ENCODE results near the gene KRTAP10-5.
"Not testable (repeated sequence)": the region's sequence is repeated elsewhere in the genome, so short reads cannot be mapped to it uniquely, and the experiment has no call there.

KRTAP10-5 gene

DNA sequence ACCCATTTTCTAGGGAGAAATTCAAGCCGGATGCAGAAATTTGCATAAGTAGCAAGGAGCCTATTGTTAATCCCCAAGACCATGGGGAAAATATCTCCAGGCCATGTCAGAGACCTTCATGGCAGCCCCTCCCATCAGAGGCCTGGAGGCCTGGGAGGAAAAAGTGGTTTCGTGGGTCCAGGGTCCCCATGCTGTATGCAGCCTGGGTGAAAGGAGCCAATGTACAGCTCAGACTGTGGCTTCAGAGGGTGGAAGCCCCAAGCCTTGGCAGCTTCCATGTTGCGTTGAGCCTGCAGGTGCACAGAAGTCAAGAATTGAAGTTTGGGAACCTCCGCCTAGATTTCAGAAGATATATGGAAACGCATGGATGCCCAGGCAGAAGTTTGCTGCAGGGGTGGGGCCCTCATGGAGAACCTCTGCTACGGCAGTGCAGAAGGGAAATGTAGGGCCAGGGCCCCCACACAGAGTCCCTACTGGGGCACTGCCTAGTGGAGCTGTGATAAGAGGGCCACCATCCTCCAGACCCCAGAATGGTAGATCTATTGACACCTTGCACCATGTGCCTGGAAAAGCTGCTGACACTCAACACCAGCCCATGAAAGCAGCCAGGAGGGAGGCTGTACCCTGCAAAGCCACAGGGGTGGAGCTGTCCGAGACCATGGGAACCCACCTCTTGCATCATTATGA, 29.9 kb upstream of the KRTAP10-5 start:
- DNase-seq (ENCODE audit: low read depth in 2 of 2), result not testable (repeated sequence)

DNA sequence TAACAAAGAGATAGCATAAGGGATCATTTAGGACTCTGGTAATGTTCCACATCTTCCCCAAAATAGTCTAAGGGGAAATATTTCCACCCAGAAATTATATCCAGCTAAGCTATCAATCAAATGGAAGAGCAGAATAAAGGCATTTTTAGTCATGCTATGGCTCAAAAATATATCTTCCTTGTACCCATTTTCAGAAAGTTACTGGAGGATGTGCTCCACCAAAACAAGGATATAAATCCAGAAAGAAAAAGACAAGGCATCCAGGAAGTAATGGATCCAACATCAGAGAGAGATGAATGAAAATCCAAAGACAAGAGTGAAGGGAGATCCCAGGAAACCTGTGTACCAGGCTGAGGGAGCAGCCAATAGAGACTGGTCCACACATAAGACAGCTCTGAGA, 28.8 kb upstream of the KRTAP10-5 start:
- no peak for DNase-seq (ENCODE audit: low read depth in 2 of 2)

- no peak for DNase-seq (ENCODE audit: low read depth in 2 of 2)
Measured at GRCh38 chr21:44606495-44606894, 26.1 kb upstream of the KRTAP10-5 start.

DNA sequence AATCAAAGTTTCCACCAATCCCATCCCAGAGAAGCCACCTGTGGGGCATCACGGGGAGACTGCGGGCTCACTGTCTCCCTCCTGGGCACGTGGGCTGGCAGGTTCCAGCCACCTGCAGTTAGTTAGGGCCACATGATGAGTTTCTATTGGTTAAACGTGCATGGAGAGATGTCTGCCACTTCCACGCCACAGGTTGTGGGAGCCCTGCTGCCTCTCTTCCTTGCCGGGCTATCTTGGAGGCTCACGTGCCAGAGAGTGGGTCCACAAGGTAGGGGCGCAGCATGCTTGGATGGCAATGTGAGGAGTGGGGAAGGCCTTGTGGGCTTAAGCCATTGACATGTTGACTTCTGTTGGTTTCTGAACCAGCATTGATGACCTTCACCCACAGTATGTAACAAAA, 23.5 kb upstream of the KRTAP10-5 start:
- DNase-seq (ENCODE audit: low read depth in 2 of 2), result no peak

GRCh38 chr21:44603109-44603875, 22.9 kb upstream of the KRTAP10-5 start:
- DNase-seq (ENCODE audit: low read depth in 2 of 2), result no peak

GRCh38 chr21:44602463-44602850, 22.1 kb upstream of the KRTAP10-5 start:
- no peak for DNase-seq (ENCODE audit: low read depth in 2 of 2)

DNA sequence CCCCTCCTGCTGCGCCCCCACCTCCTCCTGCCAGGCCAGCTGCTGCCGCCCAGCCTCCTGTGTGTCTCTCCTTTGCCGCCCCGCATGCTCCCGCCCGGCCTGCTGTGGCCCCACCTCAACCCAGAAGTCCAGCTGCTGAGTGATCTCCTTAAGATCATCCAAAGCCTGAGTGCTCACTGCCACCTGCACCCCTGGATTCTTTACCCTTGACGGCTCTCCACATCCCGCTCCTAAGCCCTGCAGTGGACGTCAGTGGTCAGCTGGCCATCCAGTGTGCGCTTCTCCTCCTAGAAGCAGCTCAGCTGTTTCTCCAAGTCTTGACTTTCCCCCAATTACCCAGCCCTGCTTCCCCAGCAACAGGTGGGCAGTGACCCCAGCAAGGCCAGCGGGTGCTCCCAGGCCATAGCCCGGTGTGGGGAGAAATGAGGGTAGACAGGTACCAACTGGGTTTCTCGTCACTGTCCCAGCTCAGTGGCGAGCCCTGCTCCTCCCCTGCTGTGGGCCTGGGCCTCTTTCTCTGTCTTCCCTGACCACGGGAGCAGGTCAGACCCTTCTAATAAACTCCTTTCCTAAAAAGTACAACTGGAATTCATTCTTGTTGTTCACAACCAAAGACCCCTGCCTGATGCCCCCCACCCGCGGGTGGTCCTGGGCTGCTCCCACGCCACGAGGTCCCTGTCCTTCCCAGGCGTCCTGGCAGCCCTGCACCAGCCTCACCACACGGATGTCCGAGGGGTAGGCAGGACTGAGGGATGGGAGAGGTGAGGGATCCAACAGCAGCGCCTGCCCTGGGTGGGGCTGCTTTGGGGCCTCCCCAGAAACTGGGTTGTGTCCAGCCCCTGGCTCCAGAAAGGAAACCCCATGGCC, 21.4 kb upstream of the KRTAP10-5 start:
- DNase-seq (ENCODE audit: low read depth in 2 of 2), result no peak

DNA sequence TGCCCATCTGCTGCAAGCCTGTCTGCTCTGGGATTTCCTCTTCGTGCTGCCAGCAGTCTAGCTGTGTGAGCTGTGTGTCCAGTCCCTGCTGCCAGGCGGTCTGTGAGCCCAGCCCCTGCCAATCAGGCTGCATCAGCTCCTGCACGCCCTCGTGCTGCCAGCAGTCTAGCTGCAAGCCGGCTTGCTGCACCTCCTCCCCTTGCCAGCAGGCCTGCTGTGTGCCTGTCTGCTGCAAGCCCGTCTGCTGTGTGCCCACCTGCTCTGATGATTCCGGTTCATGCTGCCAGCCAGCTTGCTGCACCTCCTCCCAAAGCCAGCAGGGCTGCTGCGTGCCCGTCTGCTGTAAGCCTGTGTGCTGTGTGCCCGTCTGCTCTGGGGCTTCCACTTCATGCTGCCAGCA, 20.7 kb upstream of the KRTAP10-5 start:
- DNase-seq (ENCODE audit: low read depth in 2 of 2), result not testable (repeated sequence)

DNA sequence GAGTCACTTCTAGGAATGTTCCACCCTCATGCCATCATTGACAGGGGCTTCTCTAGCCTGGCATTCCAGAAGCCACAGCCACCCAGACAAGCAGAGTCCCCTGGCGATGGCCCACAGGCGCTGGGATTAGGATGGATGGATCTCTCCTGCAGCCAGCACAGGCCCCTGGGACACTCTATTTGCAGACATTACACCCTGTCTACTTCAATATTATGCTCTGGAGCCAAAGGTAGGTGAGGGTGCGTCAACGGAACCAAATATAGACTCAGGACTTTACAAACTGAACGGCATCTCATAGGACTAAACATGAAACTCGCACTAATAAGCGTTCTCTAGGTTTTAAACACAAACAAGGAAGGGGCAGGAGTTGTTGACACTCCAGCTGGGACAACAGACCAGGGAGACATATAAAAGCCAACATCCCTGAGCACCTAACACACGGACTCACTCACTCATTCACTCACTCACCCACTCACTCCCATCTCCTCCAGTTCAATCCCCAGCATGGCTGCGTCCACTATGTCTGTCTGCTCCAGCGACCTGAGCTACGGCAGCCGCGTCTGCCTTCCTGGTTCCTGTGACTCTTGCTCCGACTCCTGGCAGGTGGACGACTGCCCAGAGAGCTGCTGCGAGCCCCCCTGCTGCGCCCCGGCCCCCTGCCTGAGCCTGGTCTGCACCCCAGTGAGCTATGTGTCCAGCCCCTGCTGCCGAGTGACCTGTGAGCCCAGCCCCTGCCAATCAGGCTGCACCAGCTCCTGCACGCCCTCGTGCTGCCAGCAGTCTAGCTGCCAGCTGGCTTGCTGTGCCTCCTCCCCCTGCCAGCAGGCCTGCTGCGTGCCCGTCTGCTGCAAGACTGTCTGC, 19.9 kb upstream of the KRTAP10-5 start, which contains the start of gene KRTAP10-7:
KRTAP10-7 (plus strand) TSS at position 480 of the 861 bp plus-strand sequence; CDS start at position 505, 25 bp downstream.
- not testable (repeated sequence) for DNase-seq (ENCODE audit: low read depth in 2 of 2)

DNA sequence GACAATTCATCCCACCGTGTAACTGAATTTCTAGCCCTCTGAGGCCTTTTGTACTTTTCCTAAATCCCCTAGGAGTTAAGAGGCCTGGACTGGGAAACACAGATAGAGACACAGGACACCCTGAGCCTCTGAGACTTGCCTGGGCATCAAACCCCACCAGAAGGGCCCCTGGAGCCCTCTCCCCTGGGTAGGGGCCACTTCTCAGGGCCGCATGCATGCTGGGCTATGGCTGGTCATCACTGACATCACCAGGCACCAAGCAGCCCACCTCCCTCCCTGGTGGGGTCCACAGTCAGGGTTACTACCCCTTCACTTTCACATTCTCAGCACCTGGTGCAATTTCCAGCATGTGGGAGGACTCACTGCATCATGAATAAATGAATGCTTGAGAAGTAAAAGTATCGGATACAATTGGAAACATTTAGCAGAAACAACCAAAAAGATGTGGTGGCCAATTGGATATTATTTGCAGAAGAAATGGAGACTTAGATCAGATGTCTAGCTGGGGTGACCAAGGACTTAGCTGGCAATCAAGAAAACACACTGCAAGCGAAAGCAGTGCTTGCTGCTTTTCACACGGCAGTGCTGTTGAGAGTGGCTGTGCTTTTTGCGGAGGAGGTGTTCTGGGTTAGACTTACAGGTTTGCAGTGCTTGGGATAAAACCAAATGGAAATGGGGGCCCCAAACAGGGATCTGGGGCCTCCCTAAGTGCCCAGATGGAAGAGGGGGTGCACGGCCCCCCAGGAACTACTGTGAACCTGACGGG, 19.0 kb upstream of the KRTAP10-5 start:
- no peak for DNase-seq (ENCODE audit: low read depth in 2 of 2)

- no peak for DNase-seq (ENCODE audit: low read depth in 2 of 2)
Measured at GRCh38 chr21:44598061-44598460, 17.7 kb upstream of the KRTAP10-5 start.

DNA sequence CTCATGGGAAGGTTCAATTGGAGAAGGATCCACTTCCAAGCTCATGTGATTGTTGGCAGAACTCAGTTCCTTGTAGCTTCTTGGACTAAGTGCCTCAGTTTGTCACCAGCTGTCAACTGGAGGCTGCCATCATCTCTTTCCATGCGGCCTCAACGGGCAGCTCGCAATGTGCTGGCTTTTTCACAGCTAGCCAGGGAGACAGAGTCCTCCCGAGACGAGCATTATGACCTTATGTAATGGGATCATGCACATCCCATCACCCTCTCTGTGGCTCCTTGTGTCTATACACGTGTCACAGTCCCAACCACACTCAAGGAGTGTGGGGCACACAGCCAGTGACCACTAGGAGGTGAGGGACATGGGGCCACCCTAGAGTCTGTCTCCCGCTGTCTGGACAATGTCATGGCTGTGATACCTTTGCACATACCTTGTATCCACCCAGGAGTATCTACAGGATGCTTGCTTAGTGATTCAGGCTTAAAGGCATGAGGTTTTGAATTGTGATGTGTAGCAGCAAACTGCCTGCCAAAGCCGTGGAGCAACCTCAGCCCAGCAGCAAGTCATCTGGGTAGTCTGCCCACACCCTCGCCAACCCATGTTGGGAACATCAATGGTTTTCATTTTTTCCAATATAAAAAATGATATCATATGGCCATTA, 15.8 kb upstream of the KRTAP10-5 start:
- no peak for DNase-seq (ENCODE audit: low read depth in 2 of 2)

DNA sequence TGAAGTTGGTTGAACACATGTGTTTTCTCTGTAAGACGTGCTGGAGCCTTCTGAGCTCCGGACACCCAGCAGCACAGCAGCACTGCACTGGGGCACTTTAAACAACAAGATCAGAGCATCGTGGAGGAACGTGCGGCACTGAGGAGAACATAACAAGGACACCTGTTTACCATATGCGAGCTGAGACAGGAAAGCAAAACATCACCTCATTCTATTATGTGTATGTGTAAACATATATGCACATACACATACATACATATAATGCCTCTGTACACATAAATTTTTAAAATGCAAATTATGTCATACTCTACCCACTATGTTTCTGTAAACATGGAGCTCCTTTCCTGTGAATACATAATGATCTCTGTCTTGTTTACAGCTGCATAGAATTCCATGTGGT, 15.1 kb upstream of the KRTAP10-5 start:
- DNase-seq (ENCODE audit: low read depth in 2 of 2), result no peak

- DNase-seq (ENCODE audit: low read depth in 2 of 2), result no peak
Measured at GRCh38 chr21:44594406-44594916, 14.1 kb upstream of the KRTAP10-5 start.

GRCh38 chr21:44593598-44594405, 13.4 kb upstream of the KRTAP10-5 start:
- DNase-seq (ENCODE audit: low read depth in 2 of 2), result no peak

DNA sequence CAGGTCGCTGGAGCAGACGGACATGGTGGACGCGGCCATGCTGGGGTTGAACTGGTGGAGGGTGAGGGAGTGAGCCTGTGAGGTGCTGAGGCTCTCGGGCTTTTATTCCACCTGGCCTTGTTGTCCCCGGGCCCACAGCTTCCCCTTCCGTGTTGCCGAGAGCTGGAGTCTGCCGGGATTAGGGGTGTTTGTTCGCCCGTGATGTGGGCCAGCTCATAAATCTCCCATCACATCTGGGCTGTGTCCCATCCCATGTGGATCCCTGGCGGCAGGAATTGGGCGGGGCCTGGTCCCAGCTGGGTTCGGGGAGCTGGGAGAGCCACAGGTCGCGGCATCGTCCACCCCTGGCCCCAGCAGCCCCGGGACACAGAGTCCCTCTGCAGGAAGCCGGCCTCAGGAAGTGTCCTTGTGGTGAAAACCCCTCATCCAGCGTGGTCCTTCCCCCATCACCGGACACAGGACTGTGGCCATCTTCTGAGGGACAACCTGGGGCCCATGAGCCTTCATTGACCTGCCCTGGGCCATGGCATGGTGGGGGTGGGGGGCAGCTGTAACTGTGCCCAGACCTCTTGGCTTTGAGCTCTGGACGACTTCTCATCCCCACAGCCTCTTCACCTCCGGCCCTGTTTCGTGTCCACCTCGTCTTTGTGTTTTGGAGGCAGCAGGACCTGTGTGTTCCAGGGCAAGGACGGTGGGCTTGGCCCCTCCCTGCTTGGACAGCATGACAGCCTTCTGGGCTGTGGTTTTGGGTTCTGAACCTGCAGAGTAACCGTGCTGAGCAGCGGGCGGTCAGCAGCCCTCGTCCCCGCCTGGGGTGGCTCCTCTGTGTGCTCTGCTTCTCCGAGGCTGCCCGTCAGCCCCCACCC, 12.3 kb upstream of the KRTAP10-5 start, which contains the start of gene KRTAP10-6:
KRTAP10-6 (minus strand) TSS at position 60 of the 866 bp plus-strand sequence; CDS start at position 39, 21 bp downstream.
- no peak for DNase-seq (ENCODE audit: low read depth in 2 of 2)

GRCh38 chr21:44591801-44592130, 11.4 kb upstream of the KRTAP10-5 start:
- DNase-seq (ENCODE audit: low read depth in 2 of 2), result not testable (repeated sequence)
